GM18517 (cell line): Measurements from ENCODE around the gene RHOH.
"Not testable (repeated sequence)": the region's sequence is repeated elsewhere in the genome, so short reads cannot be mapped to it uniquely, and the experiment has no call there.

ENCODE experiments used
- ATAC-seq: cut with Tn5 transposase; IDR thresholded peaks from one replicate; pipeline ENCODE4 v1.9.1; 2021; ENCODE audit warnings: mild to moderate bottlenecking, moderate library complexity; ENCODE audit not compliant: unreplicated experiment

Gene RHOH

DNA sequence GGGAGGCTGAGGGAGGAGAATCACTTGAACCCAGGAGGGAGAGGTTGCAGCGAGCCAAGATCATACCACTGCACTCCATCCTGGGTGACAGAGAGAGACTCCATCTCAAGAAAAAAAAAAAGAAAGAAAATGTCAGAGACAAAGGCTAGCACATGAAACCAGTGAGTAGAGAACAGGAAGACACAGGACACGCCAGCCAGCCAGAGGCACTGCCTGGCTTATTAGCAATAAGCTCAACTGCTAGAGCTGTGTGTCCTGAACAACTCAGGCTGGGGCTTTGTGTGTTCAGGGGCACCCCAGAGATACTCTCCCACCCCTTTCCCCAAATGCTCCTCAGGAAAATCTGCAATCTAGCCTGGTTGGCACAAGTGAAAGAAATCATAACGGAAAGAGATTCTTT lies 60.0 kb downstream of the RHOH start:
- ATAC-seq = no peak

DNA sequence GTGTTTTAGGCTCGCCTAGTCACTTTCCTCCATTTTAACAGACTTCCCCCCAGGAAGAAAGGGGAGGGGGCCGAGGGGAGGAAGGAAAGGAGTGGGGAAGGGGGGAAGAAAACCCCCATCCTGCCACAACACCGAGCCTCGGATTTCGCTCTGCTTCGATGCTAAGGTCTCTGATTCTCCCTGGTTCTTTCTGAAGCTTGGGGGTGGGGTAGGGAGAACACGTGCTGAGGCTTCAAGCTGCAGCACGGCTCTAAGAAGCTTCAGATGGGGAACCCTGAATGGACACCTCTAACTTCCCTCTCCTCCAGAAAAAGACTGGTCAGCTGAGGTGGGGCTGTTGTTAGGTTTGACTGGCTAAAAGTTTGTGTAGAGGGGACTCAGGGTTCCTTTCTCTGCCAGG lies 61.8 kb downstream of the RHOH start:
- ATAC-seq = no peak

DNA sequence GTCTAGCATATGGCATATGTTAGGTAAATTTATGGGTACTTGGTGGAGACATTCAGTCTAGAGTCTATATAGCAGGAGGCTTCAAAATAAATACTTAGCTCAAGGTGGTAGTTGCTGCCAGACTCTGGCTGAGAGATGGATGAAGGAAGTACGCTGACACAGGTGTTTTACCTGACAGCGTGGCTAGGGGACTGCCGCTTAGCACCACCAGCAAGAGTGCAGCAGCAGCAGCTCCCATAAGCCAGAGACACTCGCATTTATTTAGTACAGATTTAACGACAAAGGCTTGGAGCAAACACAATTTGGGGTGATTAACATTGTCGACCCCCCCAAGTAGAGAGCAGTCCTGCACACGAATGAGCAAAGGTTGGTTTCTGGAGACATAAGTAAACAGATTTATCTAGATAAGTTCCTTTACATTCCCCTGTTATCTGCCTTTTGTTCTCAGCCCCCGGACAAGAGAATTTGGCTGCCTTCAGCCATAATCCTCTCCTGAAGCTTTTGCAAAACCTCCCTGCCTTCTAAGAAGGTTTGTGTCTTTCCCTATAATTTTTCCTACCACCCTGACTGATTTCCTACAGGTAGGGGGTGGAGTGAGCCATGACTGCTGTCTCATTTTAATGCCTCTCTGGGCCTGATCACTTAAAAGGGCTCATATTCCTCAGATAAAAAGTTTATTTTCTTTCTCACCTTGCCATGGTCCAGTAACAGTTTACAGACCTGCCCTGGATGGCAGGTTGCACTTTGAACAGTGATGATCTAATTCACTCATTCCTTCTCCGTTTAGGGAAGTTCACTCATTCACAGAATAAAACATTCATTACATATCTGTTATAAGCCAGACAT lies 64.6 kb downstream of the RHOH start:
- ATAC-seq = no peak

DNA sequence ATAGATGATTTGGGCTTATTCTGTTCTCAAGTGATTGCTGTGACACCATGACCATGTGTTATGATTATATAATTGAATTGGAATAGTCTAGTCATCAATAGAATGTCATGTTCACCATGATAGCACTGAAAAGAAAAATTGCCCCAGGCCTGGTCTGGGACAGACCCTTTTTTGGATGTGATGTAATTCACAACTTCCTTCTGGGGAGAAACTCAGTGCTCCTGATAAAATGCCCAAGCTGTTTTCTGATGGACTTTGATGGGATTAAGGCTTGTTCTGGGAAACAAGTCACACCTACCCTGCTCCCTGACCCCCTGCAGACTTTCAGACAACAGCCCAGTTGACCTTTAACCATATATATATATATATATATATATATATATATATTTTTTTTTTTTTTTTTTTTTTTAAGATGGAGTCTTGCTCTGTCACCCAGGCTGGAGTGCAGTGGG lies 65.3 kb downstream of the RHOH start:
- no peak for ATAC-seq

DNA sequence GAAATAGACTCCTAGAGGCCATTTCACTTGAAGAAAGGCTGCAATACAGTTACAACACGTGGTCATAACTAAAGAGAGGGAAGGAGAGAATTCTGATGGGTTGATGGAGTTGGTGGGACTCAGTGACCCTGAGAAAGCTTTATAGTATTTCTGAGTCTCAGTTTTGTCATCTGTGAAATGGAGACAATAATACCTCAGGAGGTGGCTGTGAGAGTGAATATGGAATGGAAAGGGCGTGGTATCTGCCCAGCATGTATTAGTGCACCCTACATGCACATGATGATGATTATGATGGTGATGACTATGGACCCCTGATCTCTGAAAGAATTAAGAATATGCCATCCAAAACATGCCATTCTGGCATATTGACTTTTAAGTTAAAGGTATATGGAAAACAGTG lies 66.0 kb downstream of the RHOH start:
- ATAC-seq = no peak

DNA sequence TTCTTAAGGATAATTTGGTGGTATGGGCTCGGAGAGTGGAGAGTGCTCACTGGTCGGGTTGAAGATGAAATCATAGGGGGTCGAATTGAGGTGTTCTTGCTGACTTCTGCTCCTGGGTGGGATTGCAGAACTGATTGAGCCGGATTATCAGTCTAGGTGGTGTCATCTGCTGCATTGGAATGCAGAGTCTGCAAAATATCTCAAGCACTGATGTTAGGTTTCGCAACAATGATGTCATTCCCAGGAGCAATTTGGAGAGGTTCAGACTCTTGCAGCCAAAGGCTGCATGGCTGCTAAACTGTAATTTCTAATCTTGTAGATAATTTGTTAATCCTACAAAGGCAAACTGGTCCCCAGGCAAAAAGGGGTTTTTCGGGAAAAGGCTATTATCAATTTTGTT lies 67.7 kb downstream of the RHOH start:
- no peak for ATAC-seq

DNA sequence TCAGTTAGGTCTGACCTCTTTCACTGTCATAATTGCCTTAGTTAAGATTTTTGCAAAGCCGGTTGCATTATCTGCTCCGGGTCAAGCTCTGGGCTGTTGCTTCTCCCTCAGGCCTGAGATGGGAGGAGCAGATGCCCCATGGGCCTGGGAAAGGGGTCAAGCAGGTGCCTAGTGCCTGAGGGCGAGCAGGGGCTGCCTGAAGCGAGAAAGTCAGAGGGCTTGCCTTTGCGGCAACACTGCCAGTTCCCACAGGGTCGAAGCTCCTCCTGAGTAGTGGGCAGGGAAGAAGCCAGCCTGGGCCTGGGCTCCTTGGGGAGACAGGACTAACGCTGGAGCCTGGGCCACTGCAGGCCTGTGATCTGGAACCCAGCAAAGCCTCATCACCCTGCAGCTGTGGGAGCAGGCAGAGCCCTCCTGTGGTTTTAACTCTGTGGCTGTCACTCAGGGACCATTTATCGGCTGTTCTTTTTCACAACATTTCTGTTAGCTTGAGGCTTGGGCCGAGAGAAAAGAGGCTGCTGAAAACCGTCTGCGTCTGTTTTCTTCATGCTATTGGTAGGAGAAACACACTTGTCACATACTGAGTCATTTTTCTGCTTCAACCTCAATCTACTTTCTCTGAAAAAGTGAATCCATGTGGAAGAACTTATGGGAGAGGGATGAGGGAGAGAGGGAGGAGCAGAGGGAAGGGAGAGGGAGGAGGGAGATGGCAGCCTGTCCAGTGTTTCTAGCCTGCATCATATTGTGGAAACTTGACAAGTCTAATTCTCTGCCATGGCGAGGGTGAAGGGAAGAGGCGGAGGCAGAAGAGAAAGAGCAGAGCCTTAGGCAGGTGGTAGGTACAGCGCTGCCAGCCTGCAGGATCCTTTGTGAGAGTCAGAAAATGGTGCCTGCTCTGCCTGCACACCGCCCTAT lies 68.4 kb downstream of the RHOH start:
- ATAC-seq = no peak

DNA sequence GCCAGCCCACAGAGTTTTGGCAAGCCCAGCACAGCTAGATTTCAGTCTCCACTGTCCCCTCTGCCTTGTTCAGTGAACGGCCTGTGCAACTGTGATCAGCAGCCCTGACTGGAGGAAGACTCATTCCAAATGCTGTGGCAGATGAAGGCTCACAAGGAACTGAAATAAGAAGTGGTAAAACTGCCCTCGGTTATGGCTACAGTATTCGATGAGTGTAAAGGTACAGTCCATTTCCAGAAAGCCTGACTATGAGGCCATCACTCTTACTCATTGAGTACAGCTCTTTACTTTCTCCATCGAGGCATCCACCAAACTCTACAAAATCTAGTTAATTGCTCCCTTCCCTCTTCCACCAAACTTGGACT lies 69.1 kb downstream of the RHOH start:
- ATAC-seq = no peak

DNA sequence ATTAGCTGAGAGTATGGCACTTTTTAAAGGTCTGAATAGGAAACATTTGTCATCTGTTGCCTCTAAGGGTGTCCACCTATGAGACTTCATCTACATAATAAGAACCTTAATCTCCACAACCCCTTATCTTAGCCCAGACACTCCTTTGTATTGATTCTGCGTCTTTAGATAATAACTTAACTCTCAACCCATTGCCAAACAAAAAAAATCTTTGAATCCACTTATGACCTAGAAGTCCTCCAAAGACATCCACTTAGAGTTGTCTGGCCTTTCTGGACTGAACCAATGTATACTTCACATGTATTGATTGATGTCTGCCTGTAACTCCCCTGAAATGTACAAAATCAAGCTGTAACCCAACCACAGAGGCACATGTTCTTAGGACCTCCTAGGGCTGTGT lies 72.3 kb downstream of the RHOH start:
- no peak for ATAC-seq

DNA sequence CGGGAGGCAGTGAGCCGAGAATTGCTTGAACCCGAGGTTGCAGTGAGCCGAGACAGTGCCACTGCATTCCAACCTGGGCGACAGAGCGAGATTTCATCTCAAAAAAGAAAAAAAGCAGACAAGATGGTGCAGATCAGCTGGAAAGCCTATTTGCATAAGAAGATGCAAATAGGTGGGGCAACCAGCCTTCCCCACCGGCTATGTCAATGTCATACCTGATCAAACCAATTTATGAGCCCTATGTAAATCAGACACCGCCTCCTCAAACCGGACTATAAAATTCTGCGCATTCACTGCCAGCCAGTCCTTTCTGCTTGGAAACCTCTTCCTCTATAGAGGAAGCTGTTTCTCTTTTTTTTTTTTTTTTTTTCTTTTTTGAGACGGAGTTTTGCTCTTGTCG lies 73.8 kb downstream of the RHOH start:
- ATAC-seq = no peak

DNA sequence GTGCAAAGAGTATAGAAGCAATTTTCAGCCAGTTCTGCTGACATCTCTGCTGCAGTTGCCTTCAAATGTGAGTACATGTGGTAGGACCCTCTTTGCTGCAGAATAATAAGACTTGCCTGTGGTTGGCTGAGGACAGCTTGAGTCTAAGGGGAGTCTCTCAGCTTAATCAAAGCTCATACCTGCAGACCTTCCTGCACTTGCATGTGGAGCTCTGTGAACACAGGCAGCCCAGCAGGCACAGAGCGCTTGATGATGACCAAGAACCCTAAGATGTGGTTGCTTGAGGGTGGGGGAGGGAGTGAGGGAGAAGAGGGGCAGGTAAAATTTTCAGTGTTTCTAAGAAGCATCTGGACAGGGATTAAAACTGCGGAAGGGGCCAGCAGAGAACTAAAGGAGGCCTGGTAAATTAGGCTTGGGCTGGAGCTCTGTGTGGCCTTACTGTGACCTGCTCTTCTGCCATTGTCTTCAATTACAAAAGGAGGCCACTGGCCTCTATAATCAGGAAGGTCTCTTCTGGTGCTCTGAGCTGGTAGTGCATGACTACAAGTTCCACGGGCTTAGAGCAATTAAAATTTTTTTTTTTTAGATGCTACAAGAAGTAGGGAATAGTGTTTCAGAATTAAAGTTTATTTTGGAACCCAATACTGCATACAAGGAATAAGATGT lies 78.4 kb downstream of the RHOH start:
- ATAC-seq = no peak

DNA sequence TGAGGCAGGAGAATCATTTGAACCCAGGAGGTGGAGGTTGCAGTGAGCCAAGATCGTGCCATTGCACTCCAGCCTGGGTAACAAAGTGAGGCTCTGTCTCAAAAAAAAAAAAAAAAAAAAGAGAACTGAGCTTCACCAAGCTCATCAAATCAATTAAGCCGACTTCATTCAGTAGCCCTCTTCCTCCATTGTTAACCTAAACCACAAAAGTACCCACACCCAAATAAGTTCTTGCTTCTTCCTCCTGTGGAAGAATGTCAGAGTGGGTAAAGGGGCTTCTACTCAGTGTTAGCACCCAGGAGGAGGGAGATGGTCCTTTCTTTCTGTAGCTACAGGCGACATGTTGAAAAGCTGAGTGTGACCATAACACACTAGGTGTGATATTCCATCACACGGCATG lies 79.7 kb downstream of the RHOH start:
- no peak for ATAC-seq

DNA sequence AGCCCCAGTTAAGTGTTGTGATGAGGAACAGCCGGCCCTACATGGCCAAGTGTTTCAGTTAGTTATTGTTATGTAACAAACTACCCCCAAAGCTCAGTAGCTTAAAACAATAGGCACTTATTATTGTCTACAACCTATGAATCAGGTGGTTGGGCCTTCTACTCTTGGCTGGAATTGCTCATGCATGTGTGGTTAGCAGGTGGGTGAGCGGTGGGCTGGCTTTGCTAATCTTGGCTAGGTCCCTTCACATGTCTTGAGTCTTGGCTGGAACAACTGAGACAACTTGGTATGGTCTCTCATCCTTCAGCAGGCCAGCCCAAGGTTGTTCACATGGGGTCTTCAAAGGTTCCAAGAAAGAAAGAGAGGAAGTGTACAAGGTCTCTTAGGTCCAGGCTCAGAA lies 83.8 kb downstream of the RHOH start:
- no peak for ATAC-seq

DNA sequence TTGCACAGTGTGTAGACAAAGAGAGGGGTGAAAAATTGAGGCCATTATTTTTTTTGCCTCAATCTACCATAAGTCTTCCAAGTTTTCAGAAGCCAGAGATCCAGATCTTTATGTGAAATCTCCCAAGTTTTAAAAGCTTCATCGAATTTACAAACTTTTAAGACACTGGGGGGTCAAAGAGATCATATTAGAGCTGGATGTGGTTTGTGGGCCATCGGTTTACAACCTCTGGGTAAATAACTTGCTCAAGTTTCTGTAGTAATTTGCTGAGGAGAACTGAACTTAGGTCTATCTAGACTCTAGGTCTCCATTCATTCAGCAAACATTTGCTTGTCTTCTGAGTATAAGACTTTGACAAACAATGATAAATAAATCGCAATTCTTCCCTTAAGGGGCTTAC lies 84.3 kb downstream of the RHOH start:
- no peak for ATAC-seq

DNA sequence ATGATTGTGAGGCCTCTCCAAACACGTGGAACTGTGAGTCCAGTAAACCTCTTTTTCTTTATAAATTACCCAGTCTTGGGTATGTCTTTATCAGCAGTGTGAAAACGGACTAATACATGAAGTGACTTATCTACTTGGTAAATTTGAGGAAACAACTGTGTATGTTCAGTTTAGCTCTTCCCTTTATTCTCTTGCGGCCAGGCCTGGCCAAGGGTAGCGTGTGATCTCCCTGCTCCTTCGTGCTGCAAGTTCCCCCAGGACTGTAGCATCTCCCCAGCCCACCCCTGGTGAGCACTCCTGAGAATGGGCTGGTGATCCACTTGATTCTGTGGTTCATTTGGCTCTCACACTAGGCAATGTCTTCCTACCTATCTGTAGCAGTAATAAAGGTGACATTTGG lies 85.1 kb downstream of the RHOH start:
- ATAC-seq = no peak

DNA sequence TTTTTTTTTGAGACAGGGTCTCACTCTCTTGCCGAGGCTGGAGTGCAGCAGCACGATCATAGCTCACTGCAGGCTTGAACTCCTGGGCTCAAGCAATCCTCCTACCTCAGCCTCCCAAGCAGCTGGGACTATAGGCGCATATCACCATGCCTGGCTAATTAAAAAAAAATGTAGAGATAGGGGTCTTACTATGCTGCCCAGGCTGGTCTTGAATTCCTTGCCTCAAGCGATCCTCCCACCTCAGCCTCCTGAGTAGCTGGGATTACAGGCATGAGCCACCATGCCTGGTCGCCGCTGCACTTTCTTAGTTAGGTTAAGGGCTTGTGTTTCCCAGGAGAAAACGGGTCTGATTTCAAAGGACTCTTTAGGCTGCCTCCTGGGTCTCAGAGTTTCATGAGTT lies 86.0 kb downstream of the RHOH start:
- ATAC-seq = not testable (repeated sequence)

DNA sequence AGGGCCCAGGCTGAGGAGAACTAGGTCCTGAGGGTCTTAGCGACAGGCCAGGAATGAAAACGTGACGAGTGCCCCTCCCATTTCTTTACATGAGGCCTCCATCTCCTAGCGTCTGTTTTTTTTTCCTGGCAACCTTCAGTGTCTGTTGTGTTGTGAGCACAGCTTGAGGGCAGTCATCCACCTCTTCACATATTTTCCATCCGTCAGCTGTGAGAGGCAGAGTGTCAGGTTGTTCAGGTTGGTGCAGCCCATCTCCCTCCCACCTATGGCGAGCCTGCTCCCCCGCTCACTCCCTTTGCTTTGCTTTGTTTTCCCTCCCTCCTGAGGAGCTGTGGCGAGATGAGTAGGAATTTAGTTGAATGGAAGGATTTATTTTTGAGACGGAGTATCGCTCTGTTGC lies 86.6 kb downstream of the RHOH start:
- ATAC-seq = no peak

DNA sequence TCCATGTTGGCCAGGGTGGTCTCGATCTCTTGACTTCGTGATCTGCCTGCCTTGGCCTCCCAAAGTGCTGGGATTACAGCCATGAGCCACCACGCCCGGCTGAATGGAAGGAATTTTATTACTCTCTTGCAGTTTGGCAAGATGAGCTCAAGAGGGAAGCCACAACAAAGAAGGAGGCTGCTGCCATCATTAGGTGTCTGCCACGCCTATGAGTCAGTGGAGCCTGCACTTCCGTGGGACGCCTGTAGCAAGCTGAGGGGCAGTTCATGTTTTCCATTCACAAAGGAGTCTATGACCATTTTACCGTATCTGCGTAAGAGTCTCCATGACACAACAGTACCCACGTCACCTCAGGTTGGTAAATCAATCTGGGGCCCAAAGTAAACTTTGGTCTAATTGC lies 87.1 kb downstream of the RHOH start:
- no peak for ATAC-seq

DNA sequence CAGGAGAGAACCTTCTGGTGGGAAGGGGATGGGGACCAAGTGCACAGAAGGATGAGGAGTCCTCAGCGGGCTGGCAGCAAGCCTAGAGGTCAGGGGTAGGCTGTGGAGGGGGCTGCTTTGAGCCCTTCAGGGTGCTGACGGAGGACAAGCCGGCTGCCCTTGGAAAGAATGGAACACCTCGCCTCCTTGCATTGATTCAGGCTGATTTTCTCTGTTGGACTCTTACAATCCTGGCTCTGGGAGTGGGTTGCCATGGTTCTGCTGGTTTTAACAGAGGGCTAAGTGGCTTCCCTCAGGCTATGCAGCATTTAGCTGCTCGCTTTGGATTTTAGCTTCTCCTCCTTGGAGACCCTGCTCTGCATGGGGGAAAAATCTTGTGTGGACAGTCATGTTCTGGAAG lies 88.9 kb downstream of the RHOH start:
- ATAC-seq = no peak

DNA sequence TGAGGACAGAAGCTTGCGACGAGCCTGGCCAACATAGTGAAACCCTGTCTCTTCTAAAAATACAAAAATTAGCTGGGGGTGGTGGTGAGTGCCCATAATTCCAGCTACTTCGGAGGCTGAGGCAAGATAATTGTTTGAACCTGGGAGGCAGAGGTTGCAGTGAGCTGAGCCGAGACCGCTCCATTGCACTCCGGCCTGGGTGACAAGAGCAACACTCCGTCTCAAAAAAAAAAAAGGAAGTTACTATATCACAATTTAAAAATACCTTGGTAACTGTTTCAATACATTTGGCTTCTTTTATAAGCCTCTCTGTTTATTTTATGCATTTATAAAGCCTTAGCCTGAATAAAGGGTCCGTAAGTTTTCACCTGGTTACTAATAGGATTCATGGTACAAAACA lies 91.7 kb downstream of the RHOH start:
- no peak for ATAC-seq

DNA sequence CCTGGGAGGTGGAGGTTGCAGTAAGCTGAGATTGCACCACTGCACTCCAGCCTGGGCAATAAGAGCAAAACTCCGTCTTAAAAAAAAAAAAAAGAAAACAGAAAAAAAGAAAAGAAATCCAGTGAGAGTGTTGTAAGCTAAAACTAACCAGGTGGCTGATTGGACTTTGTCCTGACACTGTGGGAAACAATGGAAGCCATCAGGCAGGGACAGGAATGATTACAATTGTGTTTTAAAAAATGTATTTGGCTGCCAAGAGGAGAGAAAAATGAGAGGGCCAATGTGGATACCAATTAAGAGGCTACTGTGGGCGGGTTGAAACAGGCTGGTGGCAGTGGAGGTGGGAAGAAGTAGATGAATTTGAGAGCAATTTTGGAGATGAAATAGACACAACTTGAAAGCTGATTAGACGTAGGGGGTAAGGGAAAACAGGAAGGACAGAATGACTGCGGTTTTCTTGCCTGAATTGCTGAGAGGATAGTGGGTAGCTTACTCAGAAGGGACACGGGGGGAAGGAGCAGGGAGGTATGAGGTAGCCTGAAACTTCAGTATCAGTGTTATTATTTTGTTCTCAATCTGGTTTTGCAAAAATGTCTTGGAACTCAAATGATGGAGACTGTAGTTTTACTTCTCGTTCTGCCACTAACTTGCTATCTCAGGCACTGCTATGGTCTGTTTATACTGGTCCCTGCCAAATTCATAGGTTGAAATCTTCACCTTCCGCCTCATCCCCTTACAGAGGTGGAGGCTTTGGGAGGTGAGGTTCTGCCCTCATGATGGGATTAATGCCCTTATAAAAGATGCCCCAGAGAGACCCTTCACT lies 92.7 kb downstream of the RHOH start:
- no peak for ATAC-seq
